ELR (cell line): ENCODE results near the gene HAL.
A peak's percentile ranks its signal among the peaks of the same experiment; 100 is the strongest.

ENCODE experiments used
- DNase-seq: peaks from one replicate; pipeline ENCODE4 v3.0.0-alpha.2; 2015; ENCODE audit warnings: low read depth

HAL gene, protein sequence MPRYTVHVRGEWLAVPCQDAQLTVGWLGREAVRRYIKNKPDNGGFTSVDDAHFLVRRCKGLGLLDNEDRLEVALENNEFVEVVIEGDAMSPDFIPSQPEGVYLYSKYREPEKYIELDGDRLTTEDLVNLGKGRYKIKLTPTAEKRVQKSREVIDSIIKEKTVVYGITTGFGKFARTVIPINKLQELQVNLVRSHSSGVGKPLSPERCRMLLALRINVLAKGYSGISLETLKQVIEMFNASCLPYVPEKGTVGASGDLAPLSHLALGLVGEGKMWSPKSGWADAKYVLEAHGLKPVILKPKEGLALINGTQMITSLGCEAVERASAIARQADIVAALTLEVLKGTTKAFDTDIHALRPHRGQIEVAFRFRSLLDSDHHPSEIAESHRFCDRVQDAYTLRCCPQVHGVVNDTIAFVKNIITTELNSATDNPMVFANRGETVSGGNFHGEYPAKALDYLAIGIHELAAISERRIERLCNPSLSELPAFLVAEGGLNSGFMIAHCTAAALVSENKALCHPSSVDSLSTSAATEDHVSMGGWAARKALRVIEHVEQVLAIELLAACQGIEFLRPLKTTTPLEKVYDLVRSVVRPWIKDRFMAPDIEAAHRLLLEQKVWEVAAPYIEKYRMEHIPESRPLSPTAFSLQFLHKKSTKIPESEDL

DNA sequence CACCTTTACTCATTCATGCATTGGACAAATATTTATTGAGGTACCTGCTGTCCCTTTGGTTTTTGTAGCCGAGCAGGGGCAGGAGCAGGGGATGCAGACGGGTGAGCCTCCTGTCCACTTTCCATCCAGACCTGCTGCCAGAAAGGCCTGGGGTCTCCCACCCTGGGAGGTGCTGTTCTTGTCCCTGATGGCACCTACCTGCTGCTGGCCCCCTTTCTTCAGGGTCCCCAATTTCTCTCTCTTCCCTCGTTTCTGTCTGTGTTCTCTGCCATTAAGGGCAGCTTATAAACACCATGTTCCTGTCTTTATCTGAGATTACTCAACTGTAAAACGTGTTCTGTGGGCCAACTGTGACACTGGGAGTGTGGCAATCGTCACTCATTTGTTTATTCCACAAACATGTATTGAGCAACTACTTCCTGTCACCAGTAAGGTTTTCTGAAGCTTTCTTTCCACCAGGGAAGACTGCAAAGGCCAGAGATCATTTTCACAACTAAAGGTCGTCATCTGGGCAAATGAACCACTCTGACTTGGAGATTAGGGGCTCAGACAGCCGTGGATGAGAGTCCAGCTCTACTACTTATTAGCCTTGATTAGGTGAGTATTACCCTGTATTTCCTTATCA is at the start of gene HAL:
Gene HAL, minus strand, starts transcription at position 311 of the 625 bp plus-strand sequence. CDS start 434 bp downstream, outside the sequence.
- DNase-seq = no peak

DNA sequence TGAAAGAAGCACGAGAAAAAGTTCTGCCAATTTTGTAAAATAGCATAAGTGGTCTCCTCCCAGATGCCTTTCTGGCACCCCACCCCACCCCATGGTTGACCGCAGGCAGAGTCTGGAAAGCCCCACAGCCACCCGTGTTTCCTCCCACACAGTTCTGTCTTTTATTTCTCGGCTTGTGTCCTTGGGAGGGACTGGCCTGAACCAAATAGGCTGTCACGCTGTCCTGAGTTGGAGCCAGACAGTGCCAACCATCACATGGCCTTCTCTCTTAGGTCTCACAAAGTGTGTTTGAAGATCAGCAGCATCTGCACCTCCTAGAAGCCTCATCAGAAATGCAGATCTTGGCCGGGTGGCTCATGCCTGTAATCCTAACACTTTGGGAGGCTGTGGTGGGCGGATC is 49.4 kb upstream of the HAL start:
- no peak for DNase-seq

DNA sequence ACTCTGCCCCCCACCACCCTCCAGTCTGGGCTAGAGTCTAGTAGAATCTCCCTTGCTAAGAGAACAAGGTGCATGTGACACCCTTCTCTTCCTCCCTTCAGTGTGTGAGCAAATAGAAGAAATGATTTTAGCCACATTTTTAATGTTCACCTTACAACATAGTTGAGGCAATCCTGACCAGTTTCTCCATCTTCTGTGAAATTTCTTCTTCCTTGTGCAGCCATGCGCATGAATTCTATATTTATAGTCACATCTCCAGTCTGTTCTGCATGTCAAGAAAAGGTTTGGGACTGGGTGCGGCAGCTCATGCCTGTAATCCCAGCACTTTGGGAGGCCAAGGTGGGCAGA is 48.8 kb upstream of the HAL start:
- no peak for DNase-seq

DNA sequence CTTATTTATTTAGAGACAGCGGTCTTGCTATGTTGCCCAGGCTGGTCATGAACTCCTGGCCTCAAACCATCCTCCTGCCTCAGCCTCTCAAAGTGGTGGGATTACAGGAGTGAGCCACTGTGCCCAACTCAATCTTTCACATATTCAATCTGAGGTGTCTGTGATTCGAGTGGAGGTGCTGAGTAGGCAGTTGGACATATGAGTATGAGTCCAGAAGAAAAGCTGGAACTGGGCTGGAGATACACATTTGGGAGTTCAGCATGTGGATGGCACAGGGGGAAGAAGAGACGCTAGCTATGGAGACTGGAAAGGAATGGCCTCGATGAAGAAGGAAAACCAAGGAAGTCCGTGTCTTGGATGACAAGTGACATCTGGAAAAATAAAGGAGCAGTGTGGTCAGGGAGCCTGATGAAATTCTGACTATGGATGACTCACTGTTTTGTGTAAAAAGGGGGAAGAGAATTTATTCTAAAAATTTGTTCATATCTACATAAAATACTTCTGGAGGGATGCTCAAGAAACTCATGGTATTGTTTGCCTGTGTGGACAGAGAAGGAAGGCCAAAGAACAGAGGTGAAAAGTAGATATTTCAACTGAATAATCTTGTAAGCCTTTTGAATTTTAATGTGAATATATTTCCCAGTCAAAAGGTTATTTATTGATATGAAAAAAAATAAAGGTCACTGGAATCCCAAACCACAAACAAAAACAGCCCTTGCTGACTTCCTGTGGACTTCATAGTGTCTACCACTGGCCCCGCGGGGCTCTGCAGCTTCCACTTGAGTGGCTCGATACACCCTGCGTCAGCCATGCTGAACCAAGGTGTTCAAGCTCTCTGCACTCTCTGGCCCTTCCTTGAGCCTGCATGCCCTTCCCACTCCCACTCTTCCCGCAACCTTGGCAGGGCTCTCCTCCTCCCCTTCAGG is 48.1 kb upstream of the HAL start:
- DNase-seq = peak; percentile 71

DNA sequence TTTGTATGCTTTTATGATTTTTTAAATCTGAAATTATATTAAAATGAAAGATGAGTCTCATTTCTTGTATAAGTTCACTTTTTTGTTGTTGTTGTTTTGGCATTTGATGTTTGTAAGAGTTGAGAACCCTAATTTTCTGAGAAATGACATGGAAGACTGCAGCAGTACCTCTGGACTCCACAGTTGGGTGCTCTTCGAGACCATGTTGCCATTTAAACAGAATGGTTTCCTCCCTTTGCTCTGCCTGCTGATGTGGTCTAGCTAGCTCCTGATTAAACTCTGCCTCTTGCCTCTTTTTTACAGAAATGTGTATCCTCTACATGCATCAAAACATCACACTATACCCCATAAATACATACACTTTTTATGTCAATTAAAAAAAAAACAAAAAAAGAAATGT is 45.0 kb upstream of the HAL start:
- DNase-seq = no peak

DNA sequence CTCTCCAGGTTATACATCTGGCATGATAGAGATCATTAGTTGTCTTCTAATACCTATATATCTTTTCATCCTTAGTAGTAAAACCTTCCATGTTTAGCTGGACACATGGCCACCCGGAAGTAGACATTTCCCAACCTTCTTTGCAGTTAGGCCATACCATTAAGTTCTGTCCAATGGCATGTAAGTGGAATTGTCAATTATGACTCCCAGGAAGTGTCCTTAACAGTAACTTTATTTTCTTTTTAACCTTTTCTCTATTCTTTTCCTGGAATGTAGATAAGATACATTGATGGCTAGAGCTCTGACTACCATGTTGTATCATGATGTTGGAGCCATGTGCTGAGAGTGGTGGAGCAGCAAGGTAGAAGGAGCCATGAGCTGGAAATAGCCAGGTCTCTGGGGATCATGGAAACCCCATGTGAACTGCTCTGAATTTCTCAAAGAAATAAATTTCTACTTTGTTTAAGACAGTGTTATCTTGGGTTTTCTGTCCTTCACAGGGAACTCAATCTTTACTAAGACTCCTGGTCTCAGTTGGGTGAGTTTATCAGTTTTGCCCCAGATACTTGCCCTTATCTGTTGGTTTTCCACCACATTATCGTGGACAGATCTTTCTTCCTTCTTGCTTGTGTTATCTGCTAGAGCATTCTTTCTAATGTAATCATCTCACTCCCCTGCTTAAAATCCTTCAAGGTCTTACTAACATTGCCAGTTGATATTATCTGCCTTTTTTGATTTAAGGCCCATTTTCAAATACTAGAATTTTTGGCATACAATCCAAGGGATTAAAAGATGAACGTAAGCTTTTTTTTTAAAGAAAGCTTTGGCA is 44.4 kb upstream of the HAL start:
- no peak for DNase-seq

DNA sequence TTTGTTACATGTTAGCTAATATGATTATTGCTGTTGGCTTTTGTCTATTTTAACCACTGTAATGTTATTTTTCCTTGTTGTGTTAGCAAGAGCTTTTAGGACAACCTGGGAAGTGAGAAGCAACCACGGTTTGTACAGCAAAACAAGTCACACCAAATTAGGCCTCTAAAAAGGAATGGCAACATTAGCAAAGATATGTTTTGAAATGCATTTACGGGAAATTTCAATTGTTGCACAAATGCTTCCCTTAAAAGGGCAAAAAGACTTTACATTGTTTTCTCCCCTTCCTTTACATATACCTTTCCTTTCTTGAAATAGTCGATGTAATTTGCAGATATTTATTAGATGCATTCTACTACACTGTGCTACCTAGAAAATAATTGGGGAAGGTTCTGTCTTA is 43.4 kb upstream of the HAL start:
- DNase-seq = no peak

DNA sequence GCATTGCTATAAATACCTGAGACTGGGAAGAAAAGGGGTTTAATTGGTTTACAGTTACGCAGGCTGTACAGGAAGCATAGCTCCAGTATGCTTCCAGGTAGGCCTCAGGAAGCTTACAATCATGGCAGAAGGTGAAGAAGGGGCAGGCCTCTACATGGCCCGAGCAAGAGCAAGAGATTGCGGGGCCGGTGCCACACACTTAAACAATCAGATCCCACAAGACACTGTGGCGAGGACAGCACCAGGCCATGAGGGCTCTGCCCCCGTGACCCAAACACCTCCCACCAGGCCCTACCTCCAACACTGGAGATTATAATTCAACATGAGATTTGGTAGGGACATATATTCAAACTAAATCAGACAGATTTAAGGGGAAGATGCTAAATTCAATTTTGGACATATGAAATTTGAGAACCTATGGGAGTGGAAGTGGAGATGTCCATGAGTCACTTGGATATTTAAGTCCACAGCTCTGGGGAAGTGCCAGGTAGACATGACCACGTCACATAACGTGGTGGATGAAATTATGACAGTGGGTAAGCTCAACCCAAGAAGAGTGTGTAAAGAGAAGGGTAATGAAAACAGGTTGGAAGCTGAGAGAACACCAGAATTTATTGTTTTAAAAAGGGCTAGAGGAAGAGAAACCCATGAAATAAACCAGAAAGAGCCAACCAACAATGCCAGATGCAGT is 40.8 kb upstream of the HAL start:
- peak; percentile 45 for DNase-seq

DNA sequence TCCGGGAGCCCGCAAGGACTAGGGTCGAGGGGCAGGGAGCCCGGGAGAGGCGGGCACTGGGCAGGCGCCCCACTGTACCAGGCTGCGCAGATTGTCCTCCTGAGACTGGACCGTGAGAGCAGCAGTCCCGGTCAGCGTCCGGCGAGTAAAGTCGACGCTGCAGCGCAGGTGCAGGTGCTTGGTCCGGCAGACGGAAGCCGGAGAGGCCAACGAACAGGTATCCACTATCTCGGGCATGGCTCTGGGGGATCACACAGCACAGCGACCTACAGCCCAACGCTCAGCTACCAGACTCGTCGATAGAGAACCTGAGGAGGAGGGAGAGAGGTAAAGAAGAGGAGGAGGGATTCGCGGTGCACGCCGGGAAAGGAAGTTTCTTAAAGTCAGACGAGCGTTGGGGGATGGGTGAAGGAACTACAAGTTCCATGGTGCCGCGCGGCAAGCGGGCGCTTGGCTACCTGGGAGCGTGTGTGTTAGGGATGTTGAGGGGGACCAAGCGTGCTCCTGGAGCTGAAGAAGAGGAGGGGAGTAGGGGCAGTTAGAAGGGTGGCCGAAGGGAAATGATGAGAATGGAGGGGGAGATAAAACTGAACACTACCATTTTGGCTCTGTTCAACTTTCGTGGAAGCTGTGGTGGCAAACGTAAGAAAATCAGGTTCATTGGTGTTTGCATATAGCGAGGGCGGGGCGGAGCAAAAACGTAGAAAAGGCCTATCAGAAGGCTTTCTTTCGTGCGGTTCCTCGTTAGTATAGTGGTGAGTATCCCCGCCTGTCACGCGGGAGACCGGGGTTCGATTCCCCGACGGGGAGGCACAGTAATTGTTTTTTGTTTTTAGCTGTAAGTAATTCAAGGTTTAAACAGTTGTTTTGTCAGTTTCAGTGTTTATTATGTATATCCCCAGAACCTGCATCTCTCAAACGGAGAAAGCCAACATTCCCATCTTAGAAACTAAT is 39.4 kb upstream of the HAL start, which contains the start of gene LTA4H:
Gene LTA4H, minus strand, starts transcription at position 305 of the 954 bp plus-strand sequence. Its CDS starts 68 bp downstream, at position 237.
- DNase-seq = peak; percentile 100

DNA sequence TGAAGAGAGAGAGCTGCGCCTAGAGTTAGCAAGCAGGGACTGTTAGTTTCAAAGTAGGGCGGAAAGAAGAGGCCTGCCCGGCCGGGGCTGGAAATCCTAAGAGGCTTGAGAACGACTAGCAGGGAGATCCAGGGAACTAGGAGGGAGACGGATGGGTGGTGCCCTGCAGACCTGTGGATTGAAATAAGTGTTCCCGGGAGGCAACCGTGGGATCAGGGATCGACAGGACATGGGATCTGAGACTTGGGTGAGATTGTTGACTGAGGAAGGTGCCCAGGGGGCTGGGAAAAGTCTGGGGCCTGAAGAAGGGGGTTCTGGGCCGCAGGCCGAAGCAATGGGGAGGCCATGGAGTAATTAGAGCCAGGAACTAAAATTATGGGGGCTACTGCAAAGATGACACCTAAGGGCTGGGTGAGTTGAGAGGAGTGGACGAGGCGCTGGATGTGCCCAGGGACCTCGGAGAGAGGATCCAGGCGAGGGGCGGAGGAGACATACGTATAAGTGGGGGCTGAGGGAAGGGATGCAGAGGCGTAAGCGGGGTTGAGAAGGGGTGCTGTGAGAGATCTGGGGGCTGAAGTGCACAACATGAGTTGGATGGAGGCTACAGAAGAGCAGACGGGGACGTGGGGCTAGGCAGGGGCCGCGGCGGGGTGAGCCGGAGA is 38.6 kb upstream of the HAL start:
- DNase-seq = peak; percentile 59

DNA sequence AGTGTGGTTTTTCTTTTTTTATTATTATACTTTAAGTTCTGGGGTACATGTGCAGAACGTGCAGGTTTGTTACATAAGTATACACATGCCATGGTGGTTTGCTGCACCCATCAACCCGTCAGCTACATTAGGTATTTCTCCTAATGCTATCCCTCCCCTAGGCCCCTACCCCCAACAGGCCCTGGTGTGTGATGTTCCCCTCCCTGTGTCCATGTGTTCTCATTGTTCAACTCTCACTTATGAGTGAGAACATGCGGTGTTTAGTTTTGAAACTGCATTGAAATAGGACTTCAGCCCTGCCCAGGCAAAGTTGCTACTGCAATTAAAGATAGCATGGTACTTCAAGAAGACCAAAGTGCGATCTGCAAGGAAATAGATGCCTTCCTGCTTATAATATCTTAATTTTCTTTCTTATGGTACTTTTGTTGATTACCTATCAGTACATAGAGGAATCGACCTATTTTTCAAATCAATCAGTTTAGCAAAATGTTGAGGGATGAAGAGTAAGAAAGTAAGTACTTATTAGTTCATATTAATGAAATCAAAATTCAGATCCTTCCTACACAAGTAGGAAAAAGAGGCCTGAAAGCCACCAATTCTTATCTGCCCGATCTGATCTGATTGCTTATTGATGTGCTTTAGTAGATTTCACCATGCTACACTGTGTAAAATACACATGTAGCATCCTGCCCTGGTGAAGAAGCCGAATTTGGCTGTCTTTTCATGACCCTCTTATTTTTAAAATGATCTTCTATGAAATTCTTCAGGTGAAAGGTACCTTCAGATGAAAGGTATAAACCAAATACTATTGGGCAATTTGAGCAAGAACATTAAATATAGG is 37.6 kb upstream of the HAL start:
- DNase-seq = no peak

DNA sequence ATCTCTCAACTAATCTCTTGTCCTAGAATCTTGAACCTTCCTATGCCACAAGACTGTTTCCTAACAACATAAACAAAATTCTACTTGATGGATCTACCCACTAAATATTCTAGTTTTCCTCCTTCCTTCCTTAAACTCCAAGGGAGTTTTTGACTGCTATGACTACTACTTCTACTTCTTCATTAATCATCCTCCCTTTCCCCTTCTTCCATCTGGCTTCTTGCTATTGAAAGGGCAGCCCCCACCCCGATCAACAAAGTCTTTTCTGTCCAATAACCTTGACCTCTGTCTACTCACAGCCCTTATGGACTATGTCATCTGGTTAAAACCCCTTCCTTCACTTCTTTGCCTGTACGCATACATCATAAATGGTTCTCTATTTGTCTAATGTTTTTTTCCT is 33.7 kb upstream of the HAL start:
- DNase-seq = no peak

DNA sequence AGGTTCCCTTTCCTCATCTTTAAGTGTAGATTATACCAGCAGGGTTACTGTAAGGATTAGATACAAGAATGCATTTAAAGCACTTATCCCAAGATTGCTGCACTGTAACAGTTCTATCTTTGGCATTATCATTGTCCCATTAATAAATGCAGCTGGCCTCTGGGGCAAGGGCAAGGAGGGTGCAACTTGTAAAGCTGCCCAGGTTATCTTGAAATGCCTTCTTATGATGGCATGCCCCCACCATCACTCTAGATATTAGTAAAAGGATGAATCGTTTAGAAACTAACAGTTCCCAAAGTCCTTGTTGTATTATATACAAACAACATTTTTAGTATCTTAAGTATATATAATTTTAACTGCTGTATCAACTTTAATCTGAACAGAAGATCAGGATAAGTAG is 32.4 kb upstream of the HAL start:
- DNase-seq = no peak

DNA sequence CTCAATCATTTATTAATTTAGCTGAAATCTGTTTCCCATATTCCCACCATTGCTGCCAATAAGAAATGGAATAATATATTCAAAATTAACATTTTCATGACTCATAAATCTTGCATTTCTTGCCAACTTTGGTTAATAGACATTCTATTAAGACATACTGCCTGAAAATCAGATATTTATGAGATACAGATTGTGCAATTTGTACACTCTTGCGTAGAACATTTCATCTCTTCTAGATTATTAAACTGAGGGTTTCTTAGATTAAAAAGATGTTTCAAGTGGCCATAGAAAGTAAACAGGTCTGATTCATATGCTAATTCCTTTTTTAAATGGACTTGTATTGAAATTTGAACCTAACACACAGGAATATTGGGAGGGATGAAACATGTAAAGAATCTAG is 30.2 kb upstream of the HAL start:
- no peak for DNase-seq

DNA sequence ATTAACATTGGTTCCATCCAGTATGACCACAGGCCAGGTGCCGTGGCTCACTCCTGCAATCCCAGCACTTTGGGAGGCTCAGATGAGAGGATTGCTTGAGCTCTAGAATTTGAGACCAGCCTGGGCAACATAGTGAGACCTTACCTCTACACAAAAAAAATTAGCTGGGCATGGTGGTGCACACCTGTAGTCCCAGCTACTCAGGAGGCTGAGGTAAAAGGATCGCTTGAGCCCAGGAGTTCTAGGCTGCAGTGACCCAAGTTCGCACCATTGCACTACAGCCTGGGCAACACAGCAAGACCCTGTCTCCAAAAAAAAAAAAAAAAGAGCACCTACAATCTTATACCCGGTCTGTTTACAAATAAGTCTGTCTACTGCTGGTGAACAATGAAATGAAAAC is 29.4 kb upstream of the HAL start:
- no peak for DNase-seq

DNA sequence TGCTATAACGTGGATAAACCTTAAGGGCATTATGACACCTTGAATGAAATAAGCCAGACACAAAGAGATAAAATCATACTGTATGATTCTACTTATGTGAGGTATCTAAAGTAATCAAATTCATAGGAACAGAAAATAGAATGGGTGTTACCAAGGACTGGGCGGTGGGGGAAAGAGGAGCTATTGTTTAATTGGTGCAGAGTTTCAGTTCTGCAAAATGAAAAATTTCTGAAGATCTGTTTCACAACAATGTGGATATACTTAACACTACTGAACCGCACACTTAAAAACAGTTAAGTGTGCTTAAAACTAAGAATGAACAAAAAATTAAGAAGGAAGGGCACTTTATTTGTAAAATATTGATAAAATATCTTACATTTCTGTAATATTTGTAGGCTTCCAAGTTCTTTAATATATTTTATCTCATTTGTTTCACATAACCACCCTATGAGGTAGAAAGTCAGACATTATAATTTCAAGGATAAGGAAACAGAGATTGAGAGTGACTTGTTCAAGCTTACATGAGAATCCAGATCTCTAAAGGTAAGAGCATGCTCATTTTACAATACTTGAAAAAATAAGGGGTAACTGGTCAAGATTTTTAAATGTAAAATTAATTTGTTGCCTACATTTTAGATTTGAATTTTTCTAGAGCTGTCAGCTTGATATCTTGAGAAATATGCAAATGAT is 24.3 kb upstream of the HAL start:
- no peak for DNase-seq

DNA sequence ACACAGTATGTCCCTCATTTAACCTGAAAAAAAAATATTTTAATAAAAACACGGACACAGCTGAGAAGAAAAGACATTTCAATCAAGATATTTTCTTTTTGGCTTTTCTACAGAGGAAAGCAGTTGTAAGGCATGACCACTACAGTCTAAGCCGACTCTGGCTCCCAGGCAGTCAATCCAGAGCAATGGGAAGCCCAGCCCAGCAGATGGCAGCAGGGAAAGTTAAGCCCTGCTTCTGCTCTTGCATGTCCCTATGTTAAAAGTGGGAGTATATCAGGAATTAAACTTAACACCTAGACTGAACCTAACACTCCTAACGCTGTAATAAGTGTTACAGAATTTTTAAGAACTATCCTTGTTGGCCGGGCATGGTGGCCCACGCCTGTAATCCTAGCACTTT is 19.5 kb upstream of the HAL start:
- peak; percentile 41 for DNase-seq
